ENCODE data around the gene BABAM2. TPM values are rescaled to one million over a fixed set of nuclear protein-coding genes. Genes with fewer than 3 reads are reported as not detected.

BABAM2 gene
- polyA plus RNA-seq, 1 experiment: 32.6 TPM

GRCh38 chr2:28046921-28047320, 156.4 kb downstream of the BABAM2 start:
- H3K27me3 ChIP-seq (ENCODE audit: control insufficient read depth, insufficient read depth, low read length): no peaks in the 10 kb centered on the region
- no peaks in the 10 kb centered on the region for H3K36me3 ChIP-seq (ENCODE audit: control insufficient read depth, insufficient read depth, low read length)
- TF ChIP-seq CTCF (IDR thresholded peaks at IDR 0.05; ENCODE audit: insufficient read depth, low read depth, low read length): no peak
- H3K4me3 ChIP-seq (ENCODE audit: low read depth, low read length): no peak overlapping the region
- ChIA-PET CTCF (interaction anchor here (0.6 kb wide), 1 partner anchor 25 kb away, joined by 3 read pairs; no protein-coding TSS in a partner anchor), POLR2A (no interaction called here)
- no peak for DNase-seq (ENCODE audit: low read depth)

- POLR2A ChIA-PET: interaction anchor here (0.7 kb wide), 1 partner anchor 86 kb away, joined by 3 read pairs; no protein-coding TSS in a partner anchor
- CTCF ChIA-PET: no interaction called here
- Histone ChIP-seq H3K36me3 (ENCODE audit: control insufficient read depth, insufficient read depth, low read length) (no peaks in the 10 kb centered on the region), H3K4me3 (ENCODE audit: low read depth, low read length) (no peak overlapping the region), H3K27me3 (ENCODE audit: control insufficient read depth, insufficient read depth, low read length) (no peaks in the 10 kb centered on the region)
- peak; percentile 38 for DNase-seq (ENCODE audit: low read depth)
- TF ChIP-seq CTCF (IDR thresholded peaks at IDR 0.05; ENCODE audit: insufficient read depth, low read depth, low read length): no peak
Measured at GRCh38 chr2:28047681-28048080, 157.2 kb downstream of the BABAM2 start.

GRCh38 chr2:28048341-28048740, 157.8 kb downstream of the BABAM2 start:
- no peak for DNase-seq (ENCODE audit: low read depth)
- no peaks in the 10 kb centered on the region for H3K36me3 ChIP-seq (ENCODE audit: control insufficient read depth, insufficient read depth, low read length)
- no peaks in the 10 kb centered on the region for H3K27me3 ChIP-seq (ENCODE audit: control insufficient read depth, insufficient read depth, low read length)
- TF ChIP-seq CTCF (IDR thresholded peaks at IDR 0.05; ENCODE audit: insufficient read depth, low read depth, low read length): no peak
- ChIA-PET CTCF (interaction anchor here (0.7 kb wide), 1 partner anchor 88 kb away, joined by 3 read pairs; no protein-coding TSS in a partner anchor), POLR2A (interaction anchor here (0.7 kb wide), 1 partner anchor 86 kb away, joined by 3 read pairs; no protein-coding TSS in a partner anchor)
- no peak overlapping the region for H3K4me3 ChIP-seq (ENCODE audit: low read depth, low read length)

- TF ChIP-seq CTCF (IDR thresholded peaks at IDR 0.05; ENCODE audit: insufficient read depth, low read depth, low read length): no peak
- no peak overlapping the region for H3K4me3 ChIP-seq (ENCODE audit: low read depth, low read length)
- no peaks in the 10 kb centered on the region for H3K27me3 ChIP-seq (ENCODE audit: control insufficient read depth, insufficient read depth, low read length)
- H3K36me3 ChIP-seq (ENCODE audit: control insufficient read depth, insufficient read depth, low read length): no peaks in the 10 kb centered on the region
- CTCF ChIA-PET: interaction anchor here (0.7 kb wide), 1 partner anchor 89 kb away, joined by 3 read pairs; no protein-coding TSS in a partner anchor
- no peak for DNase-seq (ENCODE audit: low read depth)
- POLR2A ChIA-PET: no interaction called here
Measured at GRCh38 chr2:28049416-28049815, 158.9 kb downstream of the BABAM2 start.

- Histone ChIP-seq H3K4me3 (ENCODE audit: low read depth, low read length) (no peak overlapping the region), H3K36me3 (ENCODE audit: control insufficient read depth, insufficient read depth, low read length) (no peaks in the 10 kb centered on the region), H3K27me3 (ENCODE audit: control insufficient read depth, insufficient read depth, low read length) (no peaks in the 10 kb centered on the region)
- no peak for DNase-seq (ENCODE audit: low read depth)
- ChIA-PET CTCF (interaction anchor here (0.6 kb wide), 1 partner anchor 33 kb away, joined by 3 read pairs; no protein-coding TSS in a partner anchor), POLR2A (no interaction called here)
- no peak for TF ChIP-seq CTCF (IDR thresholded peaks at IDR 0.05; ENCODE audit: insufficient read depth, low read depth, low read length)
Measured at GRCh38 chr2:28049899-28050298, 159.4 kb downstream of the BABAM2 start.

All from BJ (cell line).